HuH-7 (cell line): ENCODE data around the gene AGFG1.
"Not testable (repeated sequence)": the region's sequence is repeated elsewhere in the genome, so short reads cannot be mapped to it uniquely, and the experiment has no call there.

Experiments
- DNase-seq: peaks from one replicate; pipeline ENCODE4 v3.0.0; 2011; ENCODE audit warnings: low spot score

AGFG1 gene

DNA sequence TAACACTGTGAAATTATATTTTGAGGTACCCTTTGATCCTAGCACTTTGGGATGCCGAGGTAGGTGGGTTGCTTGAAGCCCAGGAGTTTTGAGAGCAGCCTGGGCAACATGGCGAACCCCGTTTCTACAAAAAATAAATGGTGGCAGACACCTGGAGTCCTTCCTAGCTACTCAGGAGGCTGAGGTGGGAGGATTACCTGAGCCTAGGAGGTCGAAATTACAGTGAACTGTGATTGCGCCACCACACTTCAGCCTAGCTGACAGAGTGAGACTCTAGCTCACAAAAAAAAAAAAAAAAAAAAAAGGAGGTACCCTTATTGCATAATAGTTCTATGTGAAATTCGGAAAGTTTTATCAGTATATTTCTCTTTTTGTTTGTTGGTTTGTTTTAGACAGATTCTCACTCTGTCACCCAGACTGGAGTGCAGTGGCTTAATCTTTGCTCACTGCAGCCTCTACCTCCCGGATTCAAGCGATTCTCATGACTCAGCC lies 67.6 kb downstream of the AGFG1 start:
- DNase-seq = no peak

DNA sequence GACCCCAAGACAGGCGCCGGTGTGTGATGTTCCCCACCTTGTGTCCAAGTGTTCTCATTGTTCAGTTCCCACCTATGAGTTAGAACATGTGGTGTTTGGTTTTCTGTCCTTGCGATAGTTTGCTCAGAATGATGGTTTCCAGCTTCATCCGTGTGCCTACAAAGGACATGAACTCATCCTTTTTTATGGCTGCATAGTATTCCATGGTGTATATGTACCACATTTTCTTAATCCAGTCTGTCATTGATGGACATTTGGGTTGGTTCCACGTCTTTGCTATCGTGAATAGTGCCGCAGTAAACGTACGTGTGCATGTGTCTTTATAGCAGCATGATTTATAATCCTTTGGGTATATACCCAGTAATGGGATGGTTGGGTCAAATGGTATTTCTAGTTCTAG lies 68.4 kb downstream of the AGFG1 start:
- DNase-seq = not testable (repeated sequence)

DNA sequence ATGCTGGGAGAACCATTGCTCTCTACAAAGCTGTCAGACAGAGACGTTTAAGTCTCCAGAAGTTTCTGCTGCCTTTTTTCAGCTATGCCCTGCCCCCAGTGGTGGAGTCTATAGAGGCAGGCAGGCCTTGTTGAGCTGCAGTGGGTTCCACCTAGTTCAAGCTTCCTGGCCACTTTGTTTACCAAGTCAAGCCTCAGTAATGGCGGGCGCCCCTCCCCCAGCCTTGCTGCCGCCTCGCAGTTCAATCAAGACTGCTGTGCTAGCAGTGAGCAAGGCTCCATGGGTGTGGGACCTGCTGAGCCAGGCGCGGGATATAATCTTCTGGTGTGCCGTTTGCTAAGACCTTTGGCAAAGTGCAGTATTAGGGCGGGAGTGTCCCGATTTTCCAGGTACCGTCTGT lies 74.0 kb downstream of the AGFG1 start:
- no peak for DNase-seq

DNA sequence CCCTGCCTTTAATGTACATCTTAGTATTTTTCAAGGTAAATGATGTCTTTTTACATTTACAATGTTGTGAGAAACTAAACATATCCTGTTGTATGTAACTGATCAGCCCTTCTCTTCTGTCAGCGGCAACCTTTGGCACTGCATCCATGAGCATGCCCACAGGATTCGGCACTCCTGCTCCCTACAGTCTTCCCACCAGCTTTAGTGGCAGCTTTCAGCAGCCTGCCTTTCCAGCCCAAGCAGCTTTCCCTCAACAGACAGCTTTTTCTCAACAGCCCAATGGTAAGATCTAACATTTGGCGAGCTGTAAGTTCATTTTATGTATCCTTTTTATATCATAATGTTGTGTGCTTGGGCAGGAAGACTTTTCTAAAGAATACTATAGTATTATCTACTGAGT lies 79.9 kb downstream of the AGFG1 start:
- no peak for DNase-seq

DNA sequence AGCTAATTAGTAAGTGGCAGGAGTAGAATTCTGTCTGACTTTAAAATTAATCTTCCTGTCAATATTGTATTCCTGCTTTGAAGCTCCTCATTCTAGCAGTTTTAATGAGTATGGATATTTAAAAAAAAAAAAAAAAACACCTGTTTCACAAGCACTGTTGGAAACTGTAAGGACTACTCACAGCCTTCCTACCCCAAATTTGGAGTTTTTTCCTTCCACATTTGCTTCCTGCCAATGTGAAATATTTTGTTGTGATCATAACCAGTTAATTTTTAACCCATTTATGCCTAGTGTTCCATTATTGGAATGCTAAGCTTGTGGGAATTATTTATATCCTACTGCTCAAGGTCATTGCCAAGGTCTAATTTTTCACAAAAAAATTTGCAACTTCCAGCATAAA lies 90.6 kb downstream of the AGFG1 start:
- no peak for DNase-seq

DNA sequence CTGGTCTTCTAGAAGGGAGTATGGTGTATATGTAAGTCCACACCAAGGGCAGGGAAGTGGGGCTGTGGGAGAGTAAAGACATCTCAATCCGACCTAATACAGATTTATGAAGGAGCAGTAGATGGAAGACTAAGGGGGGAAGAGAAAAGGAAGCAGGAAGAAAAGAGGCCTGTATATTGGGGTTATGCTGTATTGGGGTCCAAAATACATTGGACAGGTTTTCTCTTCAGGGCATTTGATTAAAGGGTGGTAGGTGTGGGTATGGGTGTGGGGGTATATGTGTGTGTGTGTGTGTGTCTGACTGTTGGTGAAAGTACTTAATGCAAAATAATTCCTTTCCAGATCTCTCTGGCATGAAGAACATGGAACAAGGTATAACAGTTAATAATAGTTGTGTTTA lies 93.1 kb downstream of the AGFG1 start:
- no peak for DNase-seq

DNA sequence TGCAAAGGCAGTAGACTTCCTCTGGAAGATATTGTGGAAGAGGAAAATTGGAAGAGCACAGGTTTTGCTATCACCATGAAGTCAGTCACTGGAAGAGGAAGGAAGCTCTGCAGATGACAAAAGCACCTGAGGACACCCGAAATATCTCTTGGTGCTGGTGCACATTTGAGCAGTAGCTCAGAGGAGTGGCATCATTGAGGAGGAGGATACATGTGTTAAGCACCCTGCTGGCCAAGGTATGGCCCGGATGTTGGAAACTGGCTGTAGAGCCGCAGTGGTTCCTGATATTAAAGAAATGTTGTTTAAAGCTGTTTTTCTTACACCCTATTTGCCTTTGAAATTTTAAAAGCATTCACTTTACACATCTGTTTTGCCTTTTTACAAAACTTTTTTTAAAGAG lies 94.1 kb downstream of the AGFG1 start:
- DNase-seq = no peak

DNA sequence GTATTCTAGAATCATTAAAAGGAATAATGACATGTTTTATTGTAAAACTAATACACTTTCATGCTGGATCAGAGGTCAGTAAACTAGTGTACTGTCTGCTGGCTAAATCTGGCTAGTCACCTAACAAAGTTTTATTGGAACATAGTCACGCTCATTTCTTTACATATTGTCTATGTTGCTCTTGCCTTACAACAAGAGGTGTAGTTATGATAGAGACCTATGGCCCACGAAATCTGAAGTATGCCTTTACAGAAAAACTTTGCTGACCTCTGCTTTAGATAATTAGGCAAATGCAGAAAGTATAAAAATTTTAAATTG lies 96.9 kb downstream of the AGFG1 start:
- DNase-seq = no peak

DNA sequence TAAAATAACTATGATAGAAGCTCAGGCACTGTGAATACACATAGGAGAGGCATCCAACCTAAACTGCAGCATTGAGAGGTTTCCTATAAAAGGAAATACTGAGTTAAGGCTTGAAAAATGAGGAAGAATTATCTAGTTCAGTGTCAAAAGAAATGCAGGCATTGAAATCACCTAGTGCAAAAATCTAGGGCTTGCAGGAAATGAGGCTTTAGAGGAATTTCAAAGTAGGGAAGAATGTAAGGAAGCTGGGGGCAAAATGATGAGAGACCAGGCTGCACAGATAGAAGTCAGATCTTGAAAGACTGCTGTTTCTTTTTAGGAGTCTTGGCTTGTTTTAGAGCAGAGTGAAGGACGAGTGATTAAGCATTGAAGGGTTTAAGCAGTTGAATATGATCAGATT lies 98.7 kb downstream of the AGFG1 start:
- DNase-seq = no peak

DNA sequence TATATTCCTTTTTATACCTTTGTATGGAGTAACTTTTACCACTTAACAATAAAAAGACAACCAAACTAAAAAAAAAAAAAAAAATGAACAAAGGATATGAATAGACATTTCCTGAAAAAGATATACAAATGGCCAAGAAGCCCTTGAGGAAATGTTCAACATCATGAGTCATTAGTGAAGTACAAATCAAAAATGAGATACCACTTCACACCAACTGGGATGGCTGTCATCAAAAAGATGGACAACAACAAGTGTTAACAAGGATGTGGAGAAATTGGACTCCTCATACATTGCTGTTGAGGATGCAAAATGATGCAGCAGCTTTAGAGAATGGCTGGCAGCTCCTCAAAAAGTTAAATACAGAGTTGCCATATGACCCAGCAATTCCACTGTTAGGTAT lies 104.2 kb downstream of the AGFG1 start:
- DNase-seq = no peak

DNA sequence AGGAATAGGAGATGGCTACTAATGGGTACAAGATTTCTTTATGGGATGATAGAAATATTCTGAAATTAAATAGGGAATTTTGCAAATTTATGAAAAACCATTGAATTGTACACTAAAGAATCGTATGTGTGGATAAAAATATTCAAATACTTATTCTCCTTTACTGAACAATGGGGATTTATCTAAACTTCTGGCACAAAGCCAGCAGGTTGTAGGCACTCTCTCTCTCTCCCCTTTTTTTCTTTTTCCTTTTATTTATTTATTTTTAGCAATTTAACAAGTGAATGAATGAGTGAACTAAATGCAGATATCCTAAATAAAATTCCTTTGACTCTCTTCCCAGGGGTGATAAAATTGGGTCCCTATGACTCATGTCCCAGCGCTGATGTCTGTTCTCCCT lies 104.9 kb downstream of the AGFG1 start:
- no peak for DNase-seq

DNA sequence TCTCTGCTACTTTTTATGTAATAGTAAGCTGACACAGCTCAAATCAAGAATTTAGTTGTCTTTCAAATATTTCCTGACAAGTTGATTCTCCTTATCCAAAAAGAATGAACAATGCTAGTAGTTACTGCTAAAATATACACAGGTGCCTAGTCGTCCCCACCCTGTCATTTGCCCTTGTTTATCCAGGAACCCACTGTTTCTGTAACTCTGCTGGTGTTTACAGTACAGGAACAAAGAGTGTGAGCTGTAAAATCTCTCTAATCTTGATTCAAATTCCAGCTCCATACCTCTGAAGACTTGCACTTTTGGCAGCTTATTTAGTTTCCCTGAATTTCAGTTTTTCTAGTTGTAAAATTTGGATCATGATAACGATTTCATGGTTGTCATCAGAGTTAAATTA lies 105.6 kb downstream of the AGFG1 start:
- no peak for DNase-seq

DNA sequence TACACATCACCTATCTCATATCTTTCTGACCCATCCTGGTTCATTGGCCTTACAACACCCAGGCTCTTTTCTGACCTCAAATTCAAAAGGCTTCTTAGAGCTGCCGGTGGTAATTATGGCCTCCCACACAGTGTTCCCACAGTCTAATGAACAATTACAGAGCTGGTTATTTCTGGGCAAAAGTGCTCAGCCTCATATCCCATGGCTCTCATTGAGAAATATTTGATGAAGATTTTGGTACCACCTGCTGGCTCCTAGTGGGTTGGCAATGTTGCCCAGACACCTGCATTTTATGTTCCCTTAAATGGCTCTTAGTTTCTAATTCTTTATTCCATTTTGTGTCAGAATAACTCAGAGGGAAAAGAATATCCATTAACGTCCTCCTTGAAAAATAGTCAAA lies 106.7 kb downstream of the AGFG1 start:
- DNase-seq = no peak

DNA sequence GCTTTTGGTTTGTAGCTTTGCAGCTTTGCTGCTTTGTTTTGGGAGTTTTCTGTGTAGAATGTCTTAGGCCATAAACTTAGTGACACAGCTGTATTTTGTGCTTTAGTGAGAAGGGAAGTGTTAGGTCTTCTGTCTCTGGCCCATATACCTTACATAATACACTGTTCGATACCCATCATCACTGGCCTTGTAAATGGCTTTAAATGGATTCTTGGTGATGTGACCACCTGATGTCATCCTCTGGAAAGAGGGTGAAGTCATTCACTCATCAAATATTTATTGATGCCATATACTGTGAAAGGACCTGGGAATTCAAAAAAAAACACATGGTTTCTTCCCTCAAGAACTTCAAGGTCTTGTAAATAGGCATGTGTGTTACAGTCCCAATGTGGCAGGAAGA lies 107.8 kb downstream of the AGFG1 start:
- DNase-seq = no peak

DNA sequence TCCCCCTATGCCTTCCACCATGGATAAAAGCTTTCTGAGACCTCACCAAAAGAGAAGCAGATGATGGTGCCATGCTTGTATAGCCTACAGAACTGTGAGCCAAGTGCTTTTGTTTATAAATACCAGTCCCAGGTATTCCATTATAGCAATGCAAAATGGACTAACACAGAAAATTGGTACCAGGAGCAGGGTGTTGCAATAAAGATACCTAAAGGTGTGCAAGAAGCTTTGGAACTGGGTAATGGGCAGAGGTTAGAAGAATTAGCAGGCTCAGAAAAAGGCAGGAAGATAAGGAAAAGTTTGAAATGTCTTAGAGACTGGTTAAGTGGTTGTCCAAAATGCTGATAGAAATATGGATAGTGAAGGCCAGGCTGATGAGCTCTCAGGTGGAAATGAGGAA lies 110.4 kb downstream of the AGFG1 start:
- no peak for DNase-seq

DNA sequence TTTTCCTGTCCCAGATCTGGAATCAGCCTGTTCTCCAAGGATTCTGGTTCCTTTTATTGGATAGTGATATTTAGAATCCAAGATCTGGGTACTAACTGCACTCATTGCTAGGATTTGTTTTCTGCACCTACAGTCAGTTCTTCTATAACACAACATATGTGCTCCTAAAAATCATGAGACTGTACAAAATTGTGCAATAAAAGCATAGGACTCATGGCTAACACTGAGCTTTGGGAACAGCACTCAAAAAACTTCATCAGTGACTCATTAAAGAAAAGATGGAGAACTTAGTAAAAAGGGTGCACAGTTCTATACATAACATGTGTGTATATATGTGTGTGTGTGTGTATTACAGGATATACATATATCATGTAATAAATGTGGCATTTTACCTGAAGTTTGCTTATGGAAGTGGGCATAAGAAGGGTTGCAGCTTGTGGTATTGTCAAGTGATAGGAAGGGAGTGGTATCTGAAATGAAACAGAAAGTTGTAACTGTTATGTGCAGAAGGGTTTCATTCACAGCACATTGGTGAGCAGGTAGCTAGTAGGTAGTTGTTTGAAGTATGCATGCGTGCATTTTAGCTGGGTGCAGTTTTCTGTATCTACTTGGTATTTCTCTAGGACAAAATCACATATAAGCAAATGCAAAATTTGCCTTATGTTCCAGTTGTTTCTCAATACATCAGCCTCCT lies 120.9 kb downstream of the AGFG1 start:
- DNase-seq = no peak

DNA sequence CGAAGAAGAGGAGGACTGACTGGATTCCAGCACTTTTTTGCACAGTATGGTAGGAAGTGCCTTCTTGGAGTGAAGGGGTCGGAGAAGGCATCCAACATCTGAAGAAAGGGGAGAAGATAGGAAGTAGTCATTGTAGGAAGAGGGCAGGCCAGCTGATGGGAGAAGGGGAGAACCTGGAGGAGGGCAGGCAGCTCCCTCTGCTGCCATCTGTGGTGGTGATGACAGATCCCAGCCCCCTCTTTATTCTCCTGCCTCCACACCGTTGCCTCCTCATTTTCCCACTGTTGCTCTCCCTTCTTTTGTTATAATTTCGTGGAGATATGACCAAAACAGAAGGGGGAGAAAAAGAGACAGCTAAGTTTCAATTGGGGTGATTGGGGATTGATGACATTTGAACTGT lies 123.8 kb downstream of the AGFG1 start:
- no peak for DNase-seq

DNA sequence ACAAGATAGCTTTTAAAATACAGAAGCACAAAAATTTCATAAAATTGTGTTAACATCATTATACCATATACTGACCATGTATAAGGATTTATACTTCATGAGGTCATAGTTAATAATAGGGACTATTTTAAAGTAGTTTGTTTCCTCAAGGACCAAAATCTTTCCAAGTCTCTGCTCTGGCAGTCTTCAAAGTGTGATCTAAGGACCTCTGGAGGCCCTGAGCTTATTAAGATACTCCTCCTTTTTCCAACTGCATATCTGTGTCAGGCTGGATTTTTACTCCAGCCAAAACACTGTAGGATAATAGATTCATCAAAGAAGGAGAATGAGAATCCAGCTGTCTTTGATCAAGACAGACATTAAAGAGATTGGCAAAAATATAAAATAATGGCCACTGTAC lies 125.1 kb downstream of the AGFG1 start:
- DNase-seq = no peak

DNA sequence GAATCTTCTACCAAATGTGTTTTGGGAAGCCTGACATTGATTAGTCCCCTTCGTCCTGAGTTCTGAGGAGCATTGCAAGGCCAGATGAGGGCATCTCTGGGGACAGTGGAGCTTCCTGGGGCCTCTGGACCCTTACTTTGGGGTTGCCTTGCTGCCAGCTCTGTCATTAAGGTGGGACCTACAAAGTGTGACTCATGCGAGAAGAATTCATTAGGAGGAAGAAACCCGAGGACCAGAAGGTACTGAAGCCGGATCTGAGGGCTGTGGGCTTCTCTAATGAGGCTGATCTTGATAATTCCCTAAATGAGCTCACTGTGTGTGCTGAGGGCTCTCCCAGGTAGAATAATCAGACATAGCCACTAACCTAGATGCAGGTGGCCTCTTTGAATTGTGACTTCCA lies 126.0 kb downstream of the AGFG1 start:
- no peak for DNase-seq

DNA sequence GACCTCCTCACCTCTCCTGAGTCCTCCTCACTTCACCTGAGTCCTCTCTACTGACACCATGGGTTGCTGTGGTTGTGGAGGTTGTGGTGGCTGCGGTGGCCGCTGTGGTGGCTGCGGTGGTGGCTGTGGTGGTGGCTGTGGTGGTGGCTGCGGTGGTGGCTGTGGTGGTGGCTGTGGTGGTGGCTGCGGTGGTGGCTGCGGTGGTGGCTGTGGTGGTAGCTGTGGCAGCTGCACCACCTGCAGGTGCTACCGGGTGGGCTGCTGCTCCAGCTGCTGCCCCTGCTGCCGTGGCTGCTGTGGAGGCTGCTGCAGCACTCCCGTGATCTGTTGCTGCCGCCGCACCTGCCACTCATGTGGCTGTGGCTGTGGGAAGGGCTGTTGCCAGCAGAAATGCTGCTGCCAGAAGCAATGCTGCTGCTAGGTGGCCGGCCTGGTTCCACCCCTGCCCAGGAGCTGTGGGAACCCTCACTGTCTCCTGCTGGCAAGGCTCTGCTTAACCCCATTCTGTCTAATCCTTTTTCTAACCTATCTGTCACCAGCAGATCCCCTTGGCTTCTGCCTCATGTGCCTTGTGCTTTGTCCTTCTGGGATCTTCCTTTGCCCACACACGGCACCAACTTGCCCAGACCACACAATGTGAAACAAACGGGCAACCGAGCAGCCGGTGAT lies 127.0 kb downstream of the AGFG1 start, which contains the start of gene SCYGR2:
SCYGR2 (plus strand) TSS at position 59 of the 669 bp plus-strand sequence; CDS start at position 59, 0 bp downstream.
- not testable (repeated sequence) for DNase-seq

DNA sequence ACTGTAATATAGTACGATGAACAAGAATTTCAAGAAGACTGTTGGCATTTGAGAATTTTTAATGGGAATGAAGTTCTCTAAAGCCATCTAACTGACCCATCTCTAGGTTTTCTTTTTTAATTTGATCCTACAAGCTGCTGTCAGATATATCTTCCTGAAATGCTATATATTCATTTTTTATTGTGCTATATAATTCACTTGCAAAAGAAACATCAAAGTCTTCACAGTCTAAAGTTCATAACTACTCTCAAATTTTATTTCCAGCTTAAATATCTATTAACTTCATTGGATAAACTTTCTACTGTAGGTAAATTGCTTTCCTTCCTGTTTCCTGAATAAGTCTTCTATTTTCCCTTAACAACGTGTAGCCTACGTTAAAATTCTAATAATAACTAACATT lies 130.4 kb downstream of the AGFG1 start:
- no peak for DNase-seq

DNA sequence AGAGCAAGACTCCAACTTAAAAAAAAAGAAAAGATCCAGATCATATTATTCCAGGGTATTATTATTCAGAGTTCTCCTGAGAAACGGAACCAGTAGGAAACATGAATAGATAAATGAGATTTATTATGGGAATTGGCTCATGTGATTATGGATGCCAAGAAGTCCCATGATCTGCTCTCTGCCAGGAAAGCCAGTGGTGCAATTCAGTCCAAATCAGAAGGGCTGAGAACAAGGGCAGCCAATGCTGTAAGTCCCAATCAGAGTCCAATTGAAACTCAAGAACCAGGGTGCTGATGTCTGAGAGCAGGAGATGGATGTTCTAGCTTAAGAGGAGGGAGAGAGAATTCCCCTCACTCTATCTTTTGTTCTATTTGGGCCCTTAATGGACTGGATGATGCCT lies 134.5 kb downstream of the AGFG1 start:
- no peak for DNase-seq

DNA sequence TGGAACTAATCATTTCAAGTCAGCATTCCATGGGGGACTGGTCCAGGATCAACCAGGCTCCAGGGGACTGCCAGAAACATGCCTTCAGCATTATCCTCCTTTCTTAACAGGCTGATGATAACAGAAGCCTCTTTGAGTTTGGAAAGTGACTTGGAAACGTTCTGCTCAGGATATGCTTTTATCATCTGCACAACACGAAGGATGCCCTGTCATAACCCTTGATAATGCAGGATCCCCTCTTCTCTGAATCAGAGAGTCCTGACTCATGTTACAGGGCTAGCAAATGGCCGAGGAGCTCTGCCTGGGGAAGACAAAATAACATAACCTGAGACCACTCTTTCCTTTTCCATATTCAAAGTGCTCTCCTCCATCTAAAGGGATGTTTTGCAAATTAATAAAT lies 136.0 kb downstream of the AGFG1 start:
- no peak for DNase-seq
